HG02885 (cell line): ENCODE measurements around the gene EPB41.

ENCODE experiments used
- ATAC-seq: cut with Tn5 transposase; IDR thresholded peaks from one replicate; pipeline ENCODE4 v1.9.1; 2021; ENCODE audit warnings: mild to moderate bottlenecking; ENCODE audit not compliant: unreplicated experiment, poor library complexity

The EPB41 gene

GRCh38 chr1:28890435-28890834 is 23.9 kb upstream of the EPB41 start:
- no peak for ATAC-seq

GRCh38 chr1:28890836-28891235 is 23.5 kb upstream of the EPB41 start:
- no peak for ATAC-seq

GRCh38 chr1:28891256-28891655 is 23.1 kb upstream of the EPB41 start:
- no peak for ATAC-seq

- no peak for ATAC-seq
Observed at GRCh38 chr1:28893403-28894102, 20.8 kb upstream of the EPB41 start.

GRCh38 chr1:28894785-28895184 is 19.6 kb upstream of the EPB41 start:
- ATAC-seq = no peak

- ATAC-seq = no peak
Observed at GRCh38 chr1:28895896-28896608, 18.3 kb upstream of the EPB41 start.

- no peak for ATAC-seq
Observed at GRCh38 chr1:28896609-28896986, 17.8 kb upstream of the EPB41 start.

- no peak for ATAC-seq
Observed at GRCh38 chr1:28897789-28898188, 16.6 kb upstream of the EPB41 start.

- ATAC-seq = no peak
Observed at GRCh38 chr1:28898405-28898881, 15.9 kb upstream of the EPB41 start.

- ATAC-seq = no peak
Observed at GRCh38 chr1:28899267-28899666, 15.1 kb upstream of the EPB41 start.

GRCh38 chr1:28900562-28900961 is 13.8 kb upstream of the EPB41 start:
- ATAC-seq = no peak

GRCh38 chr1:28902738-28903137 is 11.6 kb upstream of the EPB41 start:
- no peak for ATAC-seq

GRCh38 chr1:28905921-28906666 is 8.3 kb upstream of the EPB41 start:
- ATAC-seq = no peak

GRCh38 chr1:28909198-28909597 is 5.2 kb upstream of the EPB41 start:
- no peak for ATAC-seq

GRCh38 chr1:28910379-28911115 is 3.8 kb upstream of the EPB41 start:
- no peak for ATAC-seq

- ATAC-seq = no peak
Observed at GRCh38 chr1:28913786-28914227, 562 bp upstream of the EPB41 start.

- no peak for ATAC-seq
Observed at GRCh38 chr1:28915031-28915895, 894 bp downstream of the EPB41 start.

- ATAC-seq = no peak
Observed at GRCh38 chr1:28917757-28918118, 3.4 kb downstream of the EPB41 start.

- ATAC-seq = no peak
Observed at GRCh38 chr1:28921286-28921869, 7.0 kb downstream of the EPB41 start.
